SKM-1 treated with dmso at 0.1 percent for 144 hours (cell line): ENCODE measurements around the gene C4orf51.

Experiments
- DNase-seq: peaks from one replicate; lab custom pipeline; 2025; ENCODE audit not compliant: unreplicated experiment; lab: John Stamatoyannopoulos, UW

The C4orf51 gene

GRCh38 chr4:145755802-145756201, 75.9 kb downstream of the C4orf51 start:
- DNase-seq = no peak

- DNase-seq = no peak
Observed at GRCh38 chr4:145756244-145756643, 76.3 kb downstream of the C4orf51 start.

GRCh38 chr4:145757188-145757587, 77.2 kb downstream of the C4orf51 start:
- DNase-seq = no peak

GRCh38 chr4:145760176-145760575, 80.2 kb downstream of the C4orf51 start:
- DNase-seq = no peak

- no peak for DNase-seq
Observed at GRCh38 chr4:145760961-145761929, 81.3 kb downstream of the C4orf51 start.

- DNase-seq = no peak
Observed at GRCh38 chr4:145762719-145763118, 82.8 kb downstream of the C4orf51 start.

GRCh38 chr4:145763399-145763798, 83.5 kb downstream of the C4orf51 start:
- no peak for DNase-seq

GRCh38 chr4:145766273-145766672, 86.3 kb downstream of the C4orf51 start:
- DNase-seq = no peak

- no peak for DNase-seq
Observed at GRCh38 chr4:145769450-145770037, 89.6 kb downstream of the C4orf51 start.

GRCh38 chr4:145770124-145770523, 90.2 kb downstream of the C4orf51 start:
- DNase-seq = no peak

GRCh38 chr4:145772347-145772746, 92.4 kb downstream of the C4orf51 start:
- DNase-seq = no peak

GRCh38 chr4:145773581-145774234, 93.8 kb downstream of the C4orf51 start:
- DNase-seq = no peak

GRCh38 chr4:145774473-145774872, 94.5 kb downstream of the C4orf51 start:
- no peak for DNase-seq

GRCh38 chr4:145775406-145775805, 95.5 kb downstream of the C4orf51 start:
- no peak for DNase-seq

GRCh38 chr4:145776208-145776607, 96.3 kb downstream of the C4orf51 start:
- DNase-seq = no peak

GRCh38 chr4:145779319-145779801, 99.4 kb downstream of the C4orf51 start:
- no peak for DNase-seq

GRCh38 chr4:145781351-145781750, 101.4 kb downstream of the C4orf51 start:
- DNase-seq = no peak
